Neutrophil (primary cell): ENCODE measurements around the gene CDH5.

Experiments used
- H3K27ac ChIP-seq: fragments of 200-600 bp; sonication (generic); 2 replicates; pipeline ENCODE4 v1.5.1; 2016; ENCODE audit warnings: mild to moderate bottlenecking, moderate library complexity
- H3K27me3 ChIP-seq: fragments of 200-600 bp; sonication (generic); 2 replicates; pipeline ENCODE4 v1.6.0; 2016; ENCODE audit warnings: mild to moderate bottlenecking
- H3K36me3 ChIP-seq: fragments of 200-600 bp; sonication (generic); 2 replicates; pipeline ENCODE4 v1.5.1; 2017
- H3K4me1 ChIP-seq, 2 experiments: fragments of 200-600 bp in 1 of 2; sonication (generic) in 1 of 2; 1 replicate in 1 of 2; 2 replicates in 1 of 2; pipeline versions ENCODE4 v1.5.1 to v1.6.1; 2013 to 2016; ENCODE audit warnings: low read depth in 1 of 2, low read length in 1 of 2, mild to moderate bottlenecking in 1 of 2, moderate library complexity in 1 of 2; ENCODE audit not compliant: control insufficient read depth in 1 of 2, insufficient read depth in 1 of 2
- H3K4me3 ChIP-seq, 2 experiments: fragments of 200-600 bp in 1 of 2; sonication (generic) in 1 of 2; 1 replicate in 1 of 2; 2 replicates in 1 of 2; pipeline ENCODE4 v1.5.1; 2013 to 2016; ENCODE audit warnings: low read depth in 1 of 2, low read length in 1 of 2, mild to moderate bottlenecking in 1 of 2, moderate library complexity in 1 of 2
- H3K9me3 ChIP-seq: fragments of 200-600 bp; sonication (generic); 2 replicates; pipeline ENCODE4 v1.5.1; 2016
- CTCF ChIP-seq: fragments of 200-600 bp; sonication (generic); IDR thresholded peaks from 2 replicates; pipeline ENCODE4 v1.5.1; 2016; ENCODE audit warnings: antibody characterized with exemption

Gene CDH5

DNA sequence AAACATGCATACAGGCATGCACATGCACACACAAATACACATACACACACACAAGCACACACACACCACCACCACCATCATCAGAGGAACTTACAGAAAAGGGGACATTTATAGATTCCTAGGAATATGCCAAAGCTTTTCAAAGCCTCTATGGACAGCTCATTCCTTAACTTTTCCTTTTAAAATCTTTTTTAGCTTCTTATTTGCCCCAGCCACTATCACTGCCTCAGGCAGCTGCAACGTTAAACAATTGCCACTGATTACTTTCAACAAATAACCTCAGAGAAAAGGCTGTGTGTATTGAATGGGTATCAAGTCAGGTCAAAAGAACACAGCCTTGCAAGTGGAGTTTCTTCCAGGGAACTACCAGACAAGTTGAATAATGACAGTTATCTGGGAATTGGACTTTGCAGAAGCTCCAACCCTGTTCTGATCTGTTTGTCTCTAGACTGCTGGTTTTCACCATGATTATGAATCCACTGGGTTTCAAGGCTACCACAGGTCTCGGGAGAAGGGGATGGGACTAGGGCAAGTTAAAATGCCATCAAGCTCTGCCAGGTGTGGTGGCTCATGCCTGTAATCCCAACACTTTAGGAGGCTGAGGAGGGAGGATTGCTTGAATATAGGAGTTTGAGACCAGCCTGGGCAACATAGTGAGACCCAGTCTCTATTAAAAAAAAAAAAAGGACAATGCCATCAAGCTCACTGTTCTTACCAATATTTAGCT lies 38.7 kb downstream of the CDH5 start:
- Histone ChIP-seq H3K27ac (no peak overlapping the region), H3K9me3 (no peaks in the 10 kb centered on the region), H3K36me3 (no peaks in the 10 kb centered on the region), H3K4me3 (no peak overlapping the region), H3K4me1 (peaks cover 6 to 8% of the 10 kb centered on the region in 2 experiments), H3K27me3 (peaks cover 58% of the 10 kb centered on the region)
- TF ChIP-seq CTCF, result no peak

DNA sequence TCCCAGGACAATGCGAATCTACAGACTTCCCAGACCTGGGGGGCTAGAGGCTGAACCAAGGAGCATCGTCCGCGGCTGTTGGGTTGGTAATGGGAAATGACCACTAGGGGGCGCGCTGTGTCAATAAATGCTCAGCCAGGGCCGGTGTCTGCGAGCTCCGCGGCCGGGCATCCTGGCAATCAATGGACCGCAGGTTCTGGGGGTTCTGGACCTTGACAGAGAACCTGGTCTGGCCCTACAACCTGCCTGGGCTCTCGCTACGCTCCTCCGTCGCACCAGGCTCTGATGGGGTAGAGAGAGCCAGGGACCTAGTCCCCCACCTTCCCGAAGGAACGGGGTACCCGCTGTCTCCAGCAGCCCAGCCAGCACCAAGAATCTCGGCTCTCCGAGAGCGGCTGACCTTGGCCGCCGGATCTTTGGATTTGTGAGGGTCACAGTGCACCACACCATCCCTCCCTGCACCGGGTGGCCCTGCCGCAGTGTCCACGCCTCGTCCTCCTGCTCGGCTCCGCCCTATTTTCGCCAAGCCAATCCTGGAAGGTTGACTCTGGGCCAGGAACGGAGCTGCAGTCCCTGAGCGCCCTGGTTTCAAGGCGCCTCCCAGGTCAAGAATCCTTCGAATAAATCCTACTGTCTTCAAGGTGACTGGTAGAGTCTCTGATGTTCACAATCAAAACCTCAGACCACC lies 40.2 kb downstream of the CDH5 start:
- Histone ChIP-seq H3K9me3 (no peaks in the 10 kb centered on the region), H3K4me1 (peaks cover 6 to 8% of the 10 kb centered on the region in 2 experiments), H3K4me3 (peak overlapping the region; percentile 48 to 63), H3K27me3 (peaks cover 65% of the 10 kb centered on the region), H3K27ac (no peak overlapping the region), H3K36me3 (no peaks in the 10 kb centered on the region)
- peak; percentile 85 for TF ChIP-seq CTCF

GRCh38 chr16:66408163-66409048 lies 41.9 kb downstream of the CDH5 start:
- H3K4me3 ChIP-seq, result no peak overlapping the region
- no peak overlapping the region for H3K27ac ChIP-seq
- peaks cover 65% of the 10 kb centered on the region for H3K27me3 ChIP-seq
- no peak for TF ChIP-seq CTCF
- H3K4me1 ChIP-seq, result peaks cover 6 to 8% of the 10 kb centered on the region in 2 experiments
- H3K36me3 ChIP-seq, result no peaks in the 10 kb centered on the region
- no peaks in the 10 kb centered on the region for H3K9me3 ChIP-seq

GRCh38 chr16:66409156-66409555 lies 42.7 kb downstream of the CDH5 start:
- H3K9me3 ChIP-seq, result no peaks in the 10 kb centered on the region
- no peak overlapping the region for H3K27ac ChIP-seq
- peaks cover 6 to 8% of the 10 kb centered on the region in 2 experiments for H3K4me1 ChIP-seq
- no peak overlapping the region for H3K4me3 ChIP-seq
- no peak for TF ChIP-seq CTCF
- H3K27me3 ChIP-seq, result peaks cover 59% of the 10 kb centered on the region
- H3K36me3 ChIP-seq, result no peaks in the 10 kb centered on the region

DNA sequence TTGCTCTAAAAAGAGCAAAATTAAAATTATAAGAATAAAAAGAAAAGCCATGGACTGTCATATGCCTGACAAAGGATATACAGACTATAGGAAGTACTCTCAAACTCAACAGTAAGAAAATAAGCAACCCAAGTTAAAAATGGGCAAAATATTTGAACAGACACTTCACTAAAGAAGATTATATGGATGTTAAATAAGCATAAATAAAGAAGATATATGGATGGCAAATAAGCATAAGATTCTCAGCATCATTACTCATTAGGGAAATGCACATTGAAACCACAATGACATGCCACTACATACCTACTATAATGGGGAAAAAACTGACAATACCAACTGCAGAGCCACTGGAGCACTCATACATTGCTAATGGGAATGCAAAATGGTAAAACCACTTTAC lies 45.7 kb downstream of the CDH5 start:
- Histone ChIP-seq H3K9me3 (no peaks in the 10 kb centered on the region), H3K36me3 (no peaks in the 10 kb centered on the region), H3K27ac (no peak overlapping the region), H3K27me3 (peaks cover 33% of the 10 kb centered on the region), H3K4me1 (no peaks in the 10 kb centered on the region), H3K4me3 (no peak overlapping the region)
- TF ChIP-seq CTCF, result no peak
